Suprapubic skin (tissue), 3 donors: ENCODE measurements around the gene ALCAM.

Source experiments
- POLR2A ChIP-seq, 2 donors: fragments of 450-650 bp; IDR thresholded peaks; one replicate each; pipeline ENCODE4 v1.6.1; 2017; ENCODE audit warnings: antibody characterized with exemption in 2 of 2, mild to moderate bottlenecking in 2 of 2, moderate library complexity in 2 of 2
- TF ChIP-seq, protein P1 (sequence below), 2 donors: fragments of 200-600 bp in 1 of 2; fragments of 450-650 bp in 1 of 2; sonication (generic) in 1 of 2; IDR thresholded peaks; one replicate each; pipeline ENCODE4 v1.5.1; 2016 to 2019; ENCODE audit warnings: antibody characterized with exemption in 2 of 2, mild to moderate bottlenecking in 1 of 2, moderate library complexity in 1 of 2

DNA sequence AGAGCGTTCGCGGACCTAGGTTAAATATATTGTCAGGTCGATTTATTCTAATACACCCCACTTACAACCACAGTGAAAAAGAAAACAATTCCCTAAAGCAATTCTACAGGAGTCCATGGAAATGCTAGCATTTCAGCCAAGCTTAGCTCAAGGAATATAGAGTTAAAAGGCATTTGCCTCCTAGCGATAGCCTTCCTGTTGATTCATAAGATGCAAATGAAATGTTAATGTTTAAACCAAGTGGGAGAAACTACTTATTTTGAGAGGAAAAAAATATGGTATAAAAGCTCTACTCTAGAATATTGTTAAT lies 1.7 kb upstream of the ALCAM start:
- TF ChIP-seq POLR2A (IDR thresholded peaks at IDR 0.05), result no peak
- TF ChIP-seq, protein P1, sequence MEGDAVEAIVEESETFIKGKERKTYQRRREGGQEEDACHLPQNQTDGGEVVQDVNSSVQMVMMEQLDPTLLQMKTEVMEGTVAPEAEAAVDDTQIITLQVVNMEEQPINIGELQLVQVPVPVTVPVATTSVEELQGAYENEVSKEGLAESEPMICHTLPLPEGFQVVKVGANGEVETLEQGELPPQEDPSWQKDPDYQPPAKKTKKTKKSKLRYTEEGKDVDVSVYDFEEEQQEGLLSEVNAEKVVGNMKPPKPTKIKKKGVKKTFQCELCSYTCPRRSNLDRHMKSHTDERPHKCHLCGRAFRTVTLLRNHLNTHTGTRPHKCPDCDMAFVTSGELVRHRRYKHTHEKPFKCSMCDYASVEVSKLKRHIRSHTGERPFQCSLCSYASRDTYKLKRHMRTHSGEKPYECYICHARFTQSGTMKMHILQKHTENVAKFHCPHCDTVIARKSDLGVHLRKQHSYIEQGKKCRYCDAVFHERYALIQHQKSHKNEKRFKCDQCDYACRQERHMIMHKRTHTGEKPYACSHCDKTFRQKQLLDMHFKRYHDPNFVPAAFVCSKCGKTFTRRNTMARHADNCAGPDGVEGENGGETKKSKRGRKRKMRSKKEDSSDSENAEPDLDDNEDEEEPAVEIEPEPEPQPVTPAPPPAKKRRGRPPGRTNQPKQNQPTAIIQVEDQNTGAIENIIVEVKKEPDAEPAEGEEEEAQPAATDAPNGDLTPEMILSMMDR (IDR thresholded peaks at IDR 0.05), result no peak
